ENCODE data around the gene PCLO.

PCLO gene

GRCh38 chr7:83111391-83111790 is 51.3 kb downstream of the PCLO start:
- Histone ChIP-seq H3K36me3 (ENCODE audit: control insufficient read depth, insufficient read depth, low read length) (no peaks in the 10 kb centered on the region), H3K4me2 (ENCODE audit: low read length) (no peak overlapping the region), H2AFZ (no peak overlapping the region), H3K4me1 (no peaks in the 10 kb centered on the region), H3K9me3 (ENCODE audit: control insufficient read depth, low read length) (no peaks in the 10 kb centered on the region), H3K79me2 (no peaks in the 10 kb centered on the region), H3K27ac (no peak overlapping the region), H3K4me3 (ENCODE audit: low read depth, low read length) (no peak overlapping the region), H3K9ac (no peak overlapping the region), H3K27me3 (ENCODE audit: control insufficient read depth, insufficient read depth, low read length) (no peaks in the 10 kb centered on the region)
- TF ChIP-seq, protein P1, sequence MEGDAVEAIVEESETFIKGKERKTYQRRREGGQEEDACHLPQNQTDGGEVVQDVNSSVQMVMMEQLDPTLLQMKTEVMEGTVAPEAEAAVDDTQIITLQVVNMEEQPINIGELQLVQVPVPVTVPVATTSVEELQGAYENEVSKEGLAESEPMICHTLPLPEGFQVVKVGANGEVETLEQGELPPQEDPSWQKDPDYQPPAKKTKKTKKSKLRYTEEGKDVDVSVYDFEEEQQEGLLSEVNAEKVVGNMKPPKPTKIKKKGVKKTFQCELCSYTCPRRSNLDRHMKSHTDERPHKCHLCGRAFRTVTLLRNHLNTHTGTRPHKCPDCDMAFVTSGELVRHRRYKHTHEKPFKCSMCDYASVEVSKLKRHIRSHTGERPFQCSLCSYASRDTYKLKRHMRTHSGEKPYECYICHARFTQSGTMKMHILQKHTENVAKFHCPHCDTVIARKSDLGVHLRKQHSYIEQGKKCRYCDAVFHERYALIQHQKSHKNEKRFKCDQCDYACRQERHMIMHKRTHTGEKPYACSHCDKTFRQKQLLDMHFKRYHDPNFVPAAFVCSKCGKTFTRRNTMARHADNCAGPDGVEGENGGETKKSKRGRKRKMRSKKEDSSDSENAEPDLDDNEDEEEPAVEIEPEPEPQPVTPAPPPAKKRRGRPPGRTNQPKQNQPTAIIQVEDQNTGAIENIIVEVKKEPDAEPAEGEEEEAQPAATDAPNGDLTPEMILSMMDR (IDR thresholded peaks at IDR 0.05), result no peak

- Histone ChIP-seq H3K79me2 (no peaks in the 10 kb centered on the region), H3K4me2 (ENCODE audit: low read length) (no peak overlapping the region), H3K36me3 (ENCODE audit: control insufficient read depth, insufficient read depth, low read length) (no peaks in the 10 kb centered on the region), H3K9ac (no peak overlapping the region), H2AFZ (no peak overlapping the region), H3K4me3 (ENCODE audit: low read depth, low read length) (no peak overlapping the region), H3K4me1 (no peaks in the 10 kb centered on the region), H3K27ac (no peak overlapping the region), H3K9me3 (ENCODE audit: control insufficient read depth, low read length) (no peaks in the 10 kb centered on the region), H3K27me3 (ENCODE audit: control insufficient read depth, insufficient read depth, low read length) (no peaks in the 10 kb centered on the region)
- TF ChIP-seq, protein P1 (IDR thresholded peaks at IDR 0.05), result no peak
Observed at GRCh38 chr7:83109352-83109751, 53.3 kb downstream of the PCLO start.

DNA sequence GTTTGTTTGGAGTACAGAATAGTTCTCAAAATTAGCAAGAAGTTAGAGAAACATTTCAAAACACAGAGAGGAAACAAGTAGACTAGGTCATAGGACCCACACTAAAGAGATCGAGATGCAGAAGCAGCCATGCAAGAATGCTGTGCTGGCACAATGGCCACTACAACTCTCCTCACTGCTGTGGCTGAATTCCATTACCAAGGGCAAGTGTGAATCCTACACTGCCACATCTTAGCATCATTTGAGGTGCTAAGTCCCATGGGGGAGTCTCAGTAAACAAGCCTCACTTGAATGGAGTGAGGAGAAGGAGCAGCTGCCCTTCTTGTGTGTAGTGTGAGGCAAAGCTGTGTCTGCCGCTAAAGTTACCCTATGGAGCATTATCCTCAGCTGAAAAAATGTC is 56.7 kb downstream of the PCLO start:
- H3K27ac ChIP-seq, result no peak overlapping the region
- H3K27me3 ChIP-seq (ENCODE audit: control insufficient read depth, insufficient read depth, low read length), result no peaks in the 10 kb centered on the region
- TF ChIP-seq, protein P1 (IDR thresholded peaks at IDR 0.05), result no peak
- H3K4me2 ChIP-seq (ENCODE audit: low read length), result no peak overlapping the region
- H3K4me3 ChIP-seq (ENCODE audit: low read depth, low read length), result no peak overlapping the region
- H3K79me2 ChIP-seq, result no peaks in the 10 kb centered on the region
- no peaks in the 10 kb centered on the region for H3K9me3 ChIP-seq (ENCODE audit: control insufficient read depth, low read length)
- no peak overlapping the region for H3K9ac ChIP-seq
- H2AFZ ChIP-seq, result no peak overlapping the region
- no peaks in the 10 kb centered on the region for H3K4me1 ChIP-seq
- no peaks in the 10 kb centered on the region for H3K36me3 ChIP-seq (ENCODE audit: control insufficient read depth, insufficient read depth, low read length)

DNA sequence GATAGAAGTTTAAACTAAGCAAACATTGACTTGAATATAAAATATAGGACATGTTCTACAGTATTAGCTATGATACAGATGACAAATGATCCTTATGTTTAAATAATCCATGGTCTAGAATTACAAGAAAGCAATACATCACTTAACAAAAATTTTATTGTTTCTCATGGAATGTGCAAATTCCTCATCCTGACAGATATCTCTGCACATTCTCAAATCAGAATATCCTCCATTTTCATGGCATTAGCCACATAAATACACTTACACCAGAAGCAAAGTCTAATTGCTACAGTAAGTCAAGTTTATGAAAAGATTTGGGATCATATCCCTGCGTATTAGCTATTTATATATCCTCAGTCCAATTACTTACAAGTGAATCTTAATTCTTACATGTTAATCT is 57.6 kb downstream of the PCLO start:
- no peak overlapping the region for H3K4me3 ChIP-seq (ENCODE audit: low read depth, low read length)
- no peak overlapping the region for H3K4me2 ChIP-seq (ENCODE audit: low read length)
- H3K27ac ChIP-seq, result no peak overlapping the region
- no peak overlapping the region for H3K9ac ChIP-seq
- no peaks in the 10 kb centered on the region for H3K36me3 ChIP-seq (ENCODE audit: control insufficient read depth, insufficient read depth, low read length)
- TF ChIP-seq, protein P1 (IDR thresholded peaks at IDR 0.05), result no peak
- H3K4me1 ChIP-seq, result no peaks in the 10 kb centered on the region
- H3K79me2 ChIP-seq, result no peaks in the 10 kb centered on the region
- H3K9me3 ChIP-seq (ENCODE audit: control insufficient read depth, low read length), result no peaks in the 10 kb centered on the region
- H2AFZ ChIP-seq, result no peak overlapping the region
- no peaks in the 10 kb centered on the region for H3K27me3 ChIP-seq (ENCODE audit: control insufficient read depth, insufficient read depth, low read length)

GRCh38 chr7:83101530-83101929 is 61.2 kb downstream of the PCLO start:
- H3K27me3 ChIP-seq (ENCODE audit: control insufficient read depth, insufficient read depth, low read length), result no peaks in the 10 kb centered on the region
- H3K36me3 ChIP-seq (ENCODE audit: control insufficient read depth, insufficient read depth, low read length), result no peaks in the 10 kb centered on the region
- H3K79me2 ChIP-seq, result no peaks in the 10 kb centered on the region
- H3K4me1 ChIP-seq, result no peaks in the 10 kb centered on the region
- no peak overlapping the region for H3K4me3 ChIP-seq (ENCODE audit: low read depth, low read length)
- TF ChIP-seq, protein P1 (IDR thresholded peaks at IDR 0.05), result no peak
- H3K9ac ChIP-seq, result no peak overlapping the region
- no peak overlapping the region for H3K4me2 ChIP-seq (ENCODE audit: low read length)
- H3K27ac ChIP-seq, result no peak overlapping the region
- H3K9me3 ChIP-seq (ENCODE audit: control insufficient read depth, low read length), result no peaks in the 10 kb centered on the region
- no peak overlapping the region for H2AFZ ChIP-seq
